Pancreas (tissue), 10 donors: ENCODE data around the gene ARL9. TPM values are rescaled to one million over a fixed set of nuclear protein-coding genes. Genes with fewer than 3 reads are reported as not detected.

Experiments used
- ATAC-seq, 4 donors: fragments of 200-7000 bp; cut with Tn5 transposase; one replicate each; pipeline versions ENCODE4 v1.8.0 to v1.9.1; 2020; ENCODE audit warnings: mild to moderate bottlenecking in 4 of 4, moderate library complexity in 4 of 4
- DNase-seq, 6 donors: peaks; one replicate each; pipeline ENCODE4 v3.0.0-alpha.2; 2020
- FAIRE-seq: peaks from 2 replicates; lab custom pipeline; 2012; peaks lifted over from hg19 to GRCh38; lab: Jason Lieb, UNC
- H3K27ac ChIP-seq, 4 donors: fragments of 200-600 bp; sonication (generic); 1 replicate in 3 of 4; 2 replicates in 1 of 4; pipeline versions ENCODE4 v1.5.0 to v1.8.0; 2020
- H3K27me3 ChIP-seq, 4 donors: fragments of 200-600 bp; one replicate each; pipeline ENCODE4 v1.8.0; 2021
- H3K36me3 ChIP-seq, 3 donors: fragments of 200-600 bp; sonication (generic) in 1 of 3; one replicate each; pipeline versions ENCODE4 v1.5.0 to v1.8.0; 2020 to 2021
- H3K4me1 ChIP-seq, 3 donors: fragments of 200-600 bp; one replicate each; pipeline ENCODE4 v1.8.0; 2021
- H3K4me3 ChIP-seq, 4 donors: fragments of 200-600 bp; sonication (generic) in 2 of 4; one replicate each; pipeline versions ENCODE4 v1.5.0 to v1.8.0; 2020 to 2021
- H3K9me3 ChIP-seq, 4 donors: fragments of 200-600 bp; one replicate each; pipeline ENCODE4 v1.8.0; 2021
- WGBS, 2 donors: extraction: QIAGEN DNeasy Blood & Tissue Kit; methylation state at CpG; one replicate each; pipeline ENCODE4 v1.1.7; 2013; 5-methylcytosine and 5-hydroxymethylcytosine counted together
- intact Hi-C, 3 donors: fragments of 100-400 bp; cut with DNase I; formaldehyde crosslinking; loops; one replicate each; pipeline versions ENCODE4 v1.11.1 to v1.14.2; 2022
- polyA plus RNA-seq, 2 donors: library from polyadenylated mRNA; stranded (reverse); fragments of 200-250 nt; gene quantifications; one replicate each; pipeline ENCODE4 v1.2.3, GENCODE V29; 2013
- total RNA-seq, 6 donors: library from RNA; stranded (reverse); fragmentation: NEBNext Ultra II Directional in 4 of 6; extraction: Animal tissue kit (Norgen Biotek cat#: 25700) in 4 of 6; gene quantifications; one replicate each; pipeline versions ENCODE4 v1.2.1 to v1.2.4, GENCODE V29; 2021 to 2023
- TF ChIP-seq, protein P1 (sequence below), 4 donors: fragments of 200-600 bp; sonication (generic) in 3 of 4; IDR thresholded peaks; one replicate each; pipeline versions ENCODE4 v1.5.0 to v1.8.0; 2021; ENCODE audit warnings: antibody characterized with exemption in 4 of 4
- donor health status: healthy with polysubstance abuse.
- donor health status: DM: no; HTN: no; CAD: no; lungs with moderate emphysema.
- donor health status: DM: no; HTN: no; CAD: no.
- donor health status: control.
- donor health status: control.
- donor health status: Bipolar disorder and iron deficiency.
- donor health status: DM: yes; HTN: yes; CAD: no.
- donor health status: DM: no; HTN: no; CAD: no.
- donor health status: DM: no; HTN: no; CAD: no.
- donor health status: DM: yes; HTN: yes; CAD: no.

ARL9 gene
- total and polyA plus RNA-seq, 8 donors: 0.08 to 0.31 (median 0.24) TPM; not detected in 3

DNA sequence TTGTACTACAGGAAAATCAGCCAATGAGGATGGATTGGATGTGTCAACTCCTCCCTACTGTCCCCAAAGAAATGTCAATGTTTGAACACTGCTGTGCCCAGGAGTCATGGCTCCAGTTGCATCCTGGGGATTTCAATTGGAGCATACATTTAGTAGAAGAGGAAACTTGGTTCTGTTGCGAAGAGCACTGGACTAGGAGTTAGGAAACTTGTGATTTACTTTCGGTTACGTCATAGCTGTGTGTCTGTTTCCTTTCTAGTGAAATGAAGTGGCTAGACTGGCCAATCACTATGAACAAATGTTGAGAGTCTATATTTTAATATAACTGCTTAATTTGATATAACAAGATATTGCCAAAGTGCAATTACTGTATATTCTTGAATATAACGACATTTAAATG is 35.2 kb downstream of the ARL9 start:
- WGBS, 2 donors: 87 to 92% methylated on average over 4 of the region's 4 CpGs
- H3K4me1 ChIP-seq: no peaks in the 10 kb centered on the region
- no peaks in the 10 kb centered on the region for H3K36me3 ChIP-seq
- no peak for FAIRE-seq
- H3K27ac ChIP-seq: no peak overlapping the region
- DNase-seq: no peak
- intact Hi-C loops: loop anchor here in 1 of 3 donors (10.0 kb wide), 1 partner anchor 116 kb away; no protein-coding TSS in a partner anchor
- ATAC-seq: no peak
- peaks cover 0 to 4% (median 0%) of the 10 kb centered on the region in 4 donors for H3K27me3 ChIP-seq
- H3K9me3 ChIP-seq: no peaks in the 10 kb centered on the region
- TF ChIP-seq, protein P1, sequence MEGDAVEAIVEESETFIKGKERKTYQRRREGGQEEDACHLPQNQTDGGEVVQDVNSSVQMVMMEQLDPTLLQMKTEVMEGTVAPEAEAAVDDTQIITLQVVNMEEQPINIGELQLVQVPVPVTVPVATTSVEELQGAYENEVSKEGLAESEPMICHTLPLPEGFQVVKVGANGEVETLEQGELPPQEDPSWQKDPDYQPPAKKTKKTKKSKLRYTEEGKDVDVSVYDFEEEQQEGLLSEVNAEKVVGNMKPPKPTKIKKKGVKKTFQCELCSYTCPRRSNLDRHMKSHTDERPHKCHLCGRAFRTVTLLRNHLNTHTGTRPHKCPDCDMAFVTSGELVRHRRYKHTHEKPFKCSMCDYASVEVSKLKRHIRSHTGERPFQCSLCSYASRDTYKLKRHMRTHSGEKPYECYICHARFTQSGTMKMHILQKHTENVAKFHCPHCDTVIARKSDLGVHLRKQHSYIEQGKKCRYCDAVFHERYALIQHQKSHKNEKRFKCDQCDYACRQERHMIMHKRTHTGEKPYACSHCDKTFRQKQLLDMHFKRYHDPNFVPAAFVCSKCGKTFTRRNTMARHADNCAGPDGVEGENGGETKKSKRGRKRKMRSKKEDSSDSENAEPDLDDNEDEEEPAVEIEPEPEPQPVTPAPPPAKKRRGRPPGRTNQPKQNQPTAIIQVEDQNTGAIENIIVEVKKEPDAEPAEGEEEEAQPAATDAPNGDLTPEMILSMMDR (IDR thresholded peaks at IDR 0.05): no peak
- no peak overlapping the region for H3K4me3 ChIP-seq

GRCh38 chr4:56544573-56545131 is 39.1 kb downstream of the ARL9 start:
- WGBS, 2 donors: 1% methylated on average over 33 of the region's 33 CpGs
- H3K27ac ChIP-seq: no peak overlapping the region
- H3K4me3 ChIP-seq: peak overlapping the region in 2 of 4 donors; percentile 33 to 37

GRCh38 chr4:56550642-56551041 is 45.1 kb downstream of the ARL9 start:
- intact Hi-C loops: no loop called here
- no peak for DNase-seq
- no peak for ATAC-seq
- Histone ChIP-seq H3K4me1 (no peaks in the 10 kb centered on the region), H3K9me3 (no peaks in the 10 kb centered on the region), H3K4me3 (no peak overlapping the region), H3K27ac (no peak overlapping the region), H3K36me3 (no peaks in the 10 kb centered on the region), H3K27me3 (no peaks in the 10 kb centered on the region)
- TF ChIP-seq, protein P1 (IDR thresholded peaks at IDR 0.05): no peak
- WGBS, 2 donors: 61 to 71% methylated on average over 8 of the region's 8 CpGs
- no peak for FAIRE-seq

More at GRCh38 chr4:56544573-56545131, 39.1 kb downstream of the ARL9 start:
- Histone ChIP-seq H3K4me1 (no peaks in the 10 kb centered on the region), H3K36me3 (no peaks in the 10 kb centered on the region), H3K9me3 (no peaks in the 10 kb centered on the region), H3K27me3 (peaks cover 0 to 4% (median 0%) of the 10 kb centered on the region in 4 donors)
- ATAC-seq (peak; percentile 99 to 100 (median 100)), DNase-seq (peak; percentile 86 to 99 (median 94)), FAIRE-seq (no peak)
- intact Hi-C loops: loop anchor here in 1 of 3 donors (10.0 kb wide), 1 partner anchor 120 kb away; no protein-coding TSS in a partner anchor
- TF ChIP-seq, protein P1 (IDR thresholded peaks at IDR 0.05): peak; percentile 96 to 99 (median 98)

DNA sequence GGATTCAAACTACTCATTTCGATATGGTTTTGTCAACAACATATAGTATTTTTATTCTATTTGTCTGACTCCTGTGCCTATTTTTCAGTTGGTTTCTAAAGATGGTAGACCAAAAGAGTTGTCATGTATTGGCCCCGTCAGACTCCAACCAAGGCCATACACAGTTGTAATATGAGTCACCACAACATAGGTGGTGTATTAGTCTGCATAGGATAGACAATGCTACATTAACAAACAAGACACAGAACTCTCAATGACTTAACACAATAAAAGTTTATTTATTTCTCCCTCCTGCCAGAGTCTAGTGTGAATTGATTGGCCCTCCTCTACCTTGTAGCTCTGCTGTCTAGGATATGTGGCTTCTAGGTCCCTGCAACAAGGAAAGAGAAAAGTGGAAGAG is 45.9 kb downstream of the ARL9 start:
- 64 to 90% methylated on average over 2 of the region's 2 CpGs for WGBS, 2 donors
- ATAC-seq (no peak), FAIRE-seq (no peak), DNase-seq (no peak)
- H3K36me3 ChIP-seq: no peaks in the 10 kb centered on the region
- no peaks in the 10 kb centered on the region for H3K4me1 ChIP-seq
- H3K9me3 ChIP-seq: no peaks in the 10 kb centered on the region
- no peak overlapping the region for H3K4me3 ChIP-seq
- no peak overlapping the region for H3K27ac ChIP-seq
- no peaks in the 10 kb centered on the region for H3K27me3 ChIP-seq
- TF ChIP-seq, protein P1 (IDR thresholded peaks at IDR 0.05): no peak
- intact Hi-C loops: no loop called here

- DNase-seq (no peak), FAIRE-seq (no peak), ATAC-seq (no peak)
- no peaks in the 10 kb centered on the region for H3K4me1 ChIP-seq
- no peaks in the 10 kb centered on the region for H3K9me3 ChIP-seq
- TF ChIP-seq, protein P1 (IDR thresholded peaks at IDR 0.05): no peak
- no peaks in the 10 kb centered on the region for H3K36me3 ChIP-seq
- H3K4me3 ChIP-seq: no peak overlapping the region
- H3K27me3 ChIP-seq: no peaks in the 10 kb centered on the region
- intact Hi-C loops: no loop called here
- H3K27ac ChIP-seq: no peak overlapping the region
Measured at GRCh38 chr4:56552273-56552672, 46.7 kb downstream of the ARL9 start.
